GM10248 (cell line): Measurements from ENCODE around the gene ABHD16A.

ENCODE experiments used
- CTCF ChIA-PET: fragments of 300-600 bp; sonication (Branson Sonifier 250); formaldehyde crosslinking; extraction: SDS; loops from one replicate; lab custom pipeline; 2021; ENCODE audit warnings: antibody characterized with exemption; lab: Yijun Ruan, JAX
- POLR2A ChIA-PET: fragments of 350-650 bp; sonication (Branson Sonifier 250); formaldehyde crosslinking; extraction: SDS; loops from one replicate; lab custom pipeline; 2020; ENCODE audit warnings: antibody characterized with exemption; lab: Yijun Ruan, JAX
- DNase-seq: peaks from one replicate; pipeline ENCODE4 v3.0.0; 2012; ENCODE audit errors: extremely low spot score
- CTCF ChIP-seq: IDR thresholded peaks from 2 replicates; pipeline ENCODE4 v1.5.1; 2012; ENCODE audit warnings: mild to moderate bottlenecking, low read depth; ENCODE audit errors: extremely low read depth, missing control alignments, control extremely low read depth

ABHD16A gene

GRCh38 chr6:31715022-31715958 lies 12.2 kb upstream of the ABHD16A start, which contains the start of gene LY6G6D:
TSS of gene LY6G6D (plus strand) at chr6:31715348. CDS start at chr6:31715356, 8 bp downstream.
- no peak for TF ChIP-seq CTCF
- POLR2A ChIA-PET = no interaction called here
- CTCF ChIA-PET = interaction anchor here (0.9 to 3.1 kb wide), 7 partner anchors 8 to 237 kb away, joined by 3 to 21 read pairs (median 3); partner anchors contain the start of genes ABHD16A, ATP6V1G2, DDAH2 and MPIG6B
- no peak for DNase-seq

- CTCF ChIA-PET = interaction anchor here (0.9 to 3.1 kb wide), 6 partner anchors 10 to 238 kb away, joined by 3 to 21 read pairs (median 6); partner anchors contain the start of genes ABHD16A, DDAH2 and MPIG6B
- POLR2A ChIA-PET = no interaction called here
- DNase-seq = no peak
- TF ChIP-seq CTCF = no peak
Observed at GRCh38 chr6:31713991-31714684, 11.0 kb upstream of the ABHD16A start.

GRCh38 chr6:31713465-31713864 lies 10.3 kb upstream of the ABHD16A start:
- no peak for TF ChIP-seq CTCF
- CTCF ChIA-PET = interaction anchor here (1.0 to 3.1 kb wide), 5 partner anchors 10 to 25 kb away, joined by 4 to 21 read pairs (median 7); partner anchors contain the start of genes ABHD16A, DDAH2 and MPIG6B
- POLR2A ChIA-PET = no interaction called here
- no peak for DNase-seq

- CTCF ChIA-PET = interaction anchor here (1.5 to 4.3 kb wide), 3 partner anchors 13 to 57 kb away, joined by 5 to 14 read pairs (median 5); partner anchors contain the start of gene DDAH2
- POLR2A ChIA-PET = interaction anchor here (0.8 kb wide), 1 partner anchor 13 kb away, joined by 5 read pairs; no protein-coding TSS in a partner anchor
- no peak for TF ChIP-seq CTCF
- no peak for DNase-seq
Observed at GRCh38 chr6:31712296-31712695, 9.2 kb upstream of the ABHD16A start.

GRCh38 chr6:31711233-31711632 lies 8.1 kb upstream of the ABHD16A start:
- ChIA-PET CTCF (interaction anchor here (1.5 to 4.3 kb wide), 4 partner anchors 14 to 119 kb away, joined by 4 to 14 read pairs (median 5); partner anchors contain the start of gene DDAH2), POLR2A (interaction anchor here (1.2 kb wide), 1 partner anchor 16 kb away, joined by 3 read pairs; no protein-coding TSS in a partner anchor)
- DNase-seq = no peak
- no peak for TF ChIP-seq CTCF
